Hepatocyte (in vitro differentiated cells): ENCODE results near the gene ANK2. TPM values are rescaled to one million over a fixed set of nuclear protein-coding genes. Genes with fewer than 3 reads are reported as not detected.

Experiments
- DNase-seq: peaks from one replicate; pipeline ENCODE4 v3.0.0-alpha.2; 2016; ENCODE audit warnings: low spot score
- H2AFZ ChIP-seq: fragments of 200-600 bp; sonication (generic); 2 replicates; pipeline ENCODE4 v1.6.0; 2016; ENCODE audit warnings: antibody characterized with exemption, mild to moderate bottlenecking
- H3K27ac ChIP-seq: fragments of 200-600 bp; sonication (generic); 2 replicates; pipeline ENCODE4 v1.5.1; 2016; ENCODE audit warnings: mild to moderate bottlenecking
- H3K27me3 ChIP-seq: fragments of 200-600 bp; sonication (generic); 2 replicates; pipeline ENCODE4 v1.6.1; 2016
- H3K36me3 ChIP-seq: fragments of 200-600 bp; sonication (generic); replicated peaks from 2 replicates; pipeline ENCODE4 v1.5.1; 2016; ENCODE audit warnings: low read depth; ENCODE audit not compliant: insufficient read depth
- H3K4me1 ChIP-seq: fragments of 200-600 bp; sonication (generic); 2 replicates; pipeline ENCODE4 v1.5.1; 2016; ENCODE audit warnings: mild to moderate bottlenecking, moderate library complexity; ENCODE audit not compliant: insufficient read depth
- H3K4me2 ChIP-seq: fragments of 200-600 bp; sonication (generic); 2 replicates; pipeline ENCODE4 v1.6.0; 2016
- H3K4me3 ChIP-seq: fragments of 200-600 bp; sonication (generic); 2 replicates; pipeline ENCODE4 v1.5.1; 2016; ENCODE audit warnings: mild to moderate bottlenecking
- H3K79me2 ChIP-seq: fragments of 200-600 bp; sonication (generic); 2 replicates; pipeline ENCODE4 v1.6.0; 2017; ENCODE audit warnings: mild to moderate bottlenecking
- H3K9me2 ChIP-seq: fragments of 200-600 bp; sonication (generic); replicated peaks from 2 replicates; pipeline ENCODE4 v1.6.0; 2017; ENCODE audit warnings: mild to moderate bottlenecking; ENCODE audit not compliant: insufficient read depth
- H3K9me3 ChIP-seq: fragments of 200-600 bp; sonication (generic); 2 replicates; pipeline ENCODE4 v1.5.1; 2016; ENCODE audit warnings: low read depth, mild to moderate bottlenecking
- H4K20me1 ChIP-seq: fragments of 200-600 bp; sonication (generic); 2 replicates; pipeline ENCODE4 v1.6.0; 2016; ENCODE audit warnings: mild to moderate bottlenecking; ENCODE audit not compliant: insufficient read depth, poor library complexity, severe bottlenecking
- CTCF ChIP-seq: fragments of 200-600 bp; sonication (generic); IDR thresholded peaks from 2 replicates; pipeline ENCODE4 v1.5.1; 2016; ENCODE audit warnings: antibody characterized with exemption, mild to moderate bottlenecking; ENCODE audit not compliant: poor library complexity
- EZH2 ChIP-seq: fragments of 200-600 bp; sonication (generic); IDR thresholded peaks from 2 replicates; pipeline ENCODE4 v1.6.1; 2016; ENCODE audit warnings: antibody characterized with exemption, mild to moderate bottlenecking, borderline replicate concordance
- EZH2phosphoT487 ChIP-seq: fragments of 200-600 bp; sonication (generic); IDR thresholded peaks from one replicate; pipeline ENCODE4 v1.6.1; 2018; ENCODE audit warnings: antibody characterized with exemption, mild to moderate bottlenecking, low read depth, moderate library complexity; ENCODE audit not compliant: unreplicated experiment, severe bottlenecking
- WGBS: methylation state at CpG from one replicate; pipeline ENCODE4 v1.1.6; 2016; ENCODE audit warnings: low lambda C conversion rate; ENCODE audit errors: missing lambda C conversion rate; 5-methylcytosine and 5-hydroxymethylcytosine counted together
- polyA plus RNA-seq: library from polyadenylated mRNA; unstranded; fragments of >200 nt; fragmentation: Nextera tagmentation; extraction: Ambion mirVana; gene quantifications from 2 replicates; pipeline ENCODE4 v1.2.1, GENCODE V29; 2016
- total RNA-seq: library from RNA; depleted of rRNA; stranded (reverse); fragments of >200 nt; gene quantifications from 2 replicates; pipeline ENCODE4 v1.2.3, GENCODE V29; 2014

ANK2 gene
- total and polyA plus RNA-seq, 2 experiments from 2014 or later = 3.6 to 17.5 TPM

- Histone ChIP-seq H2AFZ (no peak overlapping the region), H3K4me1 (no peaks in the 10 kb centered on the region), H3K4me3 (no peak overlapping the region), H3K9me3 (no peaks in the 10 kb centered on the region), H3K36me3 (no peaks in the 10 kb centered on the region), H3K9me2 (no peaks in the 10 kb centered on the region), H3K79me2 (no peaks in the 10 kb centered on the region), H4K20me1 (no peaks in the 10 kb centered on the region), H3K27ac (no peak overlapping the region), H3K4me2 (no peak overlapping the region), H3K27me3 (no peaks in the 10 kb centered on the region)
- no peak for TF ChIP-seq EZH2phosphoT487
- TF ChIP-seq CTCF = no peak
- TF ChIP-seq EZH2 = no peak
- DNase-seq = no peak
- WGBS = 78% methylated on average over 2 of the region's 2 CpGs
These were observed 65.4 kb downstream of the ANK2 start for GRCh38 chr4:113114884-113115283.

- Histone ChIP-seq H3K4me3 (no peak overlapping the region), H3K4me2 (peak overlapping the region; percentile 71), H3K9me2 (no peaks in the 10 kb centered on the region), H3K79me2 (no peaks in the 10 kb centered on the region), H3K27me3 (no peaks in the 10 kb centered on the region), H3K4me1 (no peaks in the 10 kb centered on the region), H3K36me3 (no peaks in the 10 kb centered on the region), H3K27ac (peak overlapping the region; percentile 45), H2AFZ (peak overlapping the region; percentile 32), H3K9me3 (no peaks in the 10 kb centered on the region), H4K20me1 (no peaks in the 10 kb centered on the region)
- 60% methylated on average over 17 of the region's 17 CpGs for WGBS
- TF ChIP-seq EZH2 (no peak), CTCF (no peak)
- peak; percentile 48 for DNase-seq
These were observed 67.2 kb downstream of the ANK2 start for GRCh38 chr4:113116414-113117357.

- H3K9me3 ChIP-seq = no peaks in the 10 kb centered on the region
- 93% methylated on average over 3 of the region's 3 CpGs for WGBS
- H3K4me1 ChIP-seq = no peaks in the 10 kb centered on the region
- H3K27me3 ChIP-seq = no peaks in the 10 kb centered on the region
- H3K9me2 ChIP-seq = no peaks in the 10 kb centered on the region
- no peak for DNase-seq
- H3K4me2 ChIP-seq = peak overlapping the region; percentile 71
- no peaks in the 10 kb centered on the region for H4K20me1 ChIP-seq
- H3K79me2 ChIP-seq = no peaks in the 10 kb centered on the region
- H3K36me3 ChIP-seq = no peaks in the 10 kb centered on the region
- TF ChIP-seq EZH2 (no peak), EZH2phosphoT487 (no peak), CTCF (no peak)
- peak overlapping the region; percentile 32 for H2AFZ ChIP-seq
- H3K4me3 ChIP-seq = no peak overlapping the region
- no peak overlapping the region for H3K27ac ChIP-seq
These were observed 67.9 kb downstream of the ANK2 start for GRCh38 chr4:113117358-113117702.
